ENCODE results near the gene CSE1L.

DNA sequence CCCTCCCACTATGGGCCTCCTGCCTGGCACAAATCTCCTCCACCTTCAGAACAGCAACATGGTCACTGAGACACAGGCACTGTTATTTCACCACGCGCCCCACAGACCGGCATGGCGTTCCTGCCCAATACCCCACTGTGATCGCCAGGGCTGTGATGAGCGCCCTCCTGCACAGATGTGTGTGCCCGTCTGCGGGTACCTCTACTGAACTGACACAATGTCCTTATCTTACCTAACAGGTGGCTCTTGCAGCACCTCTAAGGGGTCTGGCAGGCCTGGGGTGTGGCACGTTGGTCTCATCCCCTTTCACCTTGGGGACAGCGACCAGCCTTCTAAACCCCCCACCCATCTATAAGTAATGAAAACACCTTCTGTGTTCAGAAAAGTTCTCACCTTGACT lies 77.9 kb downstream of the CSE1L start:
- no peak for TF ChIP-seq CTCF (IDR thresholded peaks at IDR 0.05)
- TF ChIP-seq POLR2A (IDR thresholded peaks at IDR 0.05), result no peak
